HG02870 (cell line): ENCODE results near the gene PC.
"Not testable (repeated sequence)": the region's sequence is repeated elsewhere in the genome, so short reads cannot be mapped to it uniquely, and the experiment has no call there.

Source experiments
- ATAC-seq: cut with Tn5 transposase; IDR thresholded peaks from one replicate; pipeline ENCODE4 v1.9.1; 2021; ENCODE audit warnings: mild to moderate bottlenecking, moderate library complexity; ENCODE audit not compliant: unreplicated experiment

PC gene

DNA sequence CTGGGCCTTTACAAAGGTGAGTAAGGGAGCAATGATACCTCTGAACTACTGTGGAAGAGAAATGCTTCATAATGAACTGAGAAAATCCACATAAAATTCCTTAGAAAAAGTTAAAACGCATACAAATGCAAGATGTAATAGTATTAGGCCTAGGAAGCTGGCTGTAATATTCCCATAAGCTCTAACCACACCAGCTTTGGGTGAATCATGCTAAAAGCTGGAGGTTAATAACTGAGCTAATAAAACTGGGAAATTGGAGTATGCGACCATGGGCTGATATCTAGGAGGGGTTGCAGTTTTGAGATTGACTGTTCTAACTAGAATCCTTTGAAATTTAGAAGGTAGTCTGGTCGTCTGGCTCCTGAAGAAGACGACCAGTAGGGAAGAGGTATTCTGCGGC is 143.5 kb downstream of the PC start:
- no peak for ATAC-seq

GRCh38 chr11:66810576-66811185 is 147.5 kb downstream of the PC start:
- no peak for ATAC-seq

GRCh38 chr11:66809592-66809991 is 148.6 kb downstream of the PC start:
- ATAC-seq, result no peak

- no peak for ATAC-seq
Measured at GRCh38 chr11:66800720-66801428, 157.3 kb downstream of the PC start.

- ATAC-seq, result not testable (repeated sequence)
Measured at GRCh38 chr11:66799815-66800214, 158.4 kb downstream of the PC start.
